Mesendoderm (in vitro differentiated cells): ENCODE data around the gene SLCO1A2.
A peak's percentile ranks its signal among the peaks of the same experiment; 100 is the strongest.
"Not testable (repeated sequence)": the region's sequence is repeated elsewhere in the genome, so short reads cannot be mapped to it uniquely, and the experiment has no call there.

Experiments
- DNase-seq: peaks from one replicate; pipeline ENCODE4 v3.0.0; 2013
- H2AK5ac ChIP-seq: 2 replicates; pipeline ENCODE4 v1.6.1; 2013; ENCODE audit warnings: low read length, inconsistent platforms
- H2BK120ac ChIP-seq: 2 replicates; pipeline ENCODE4 v1.6.1; 2013; ENCODE audit warnings: low read depth, mild to moderate bottlenecking, low read length, moderate library complexity, mixed read lengths
- H2BK15ac ChIP-seq: replicated peaks from 2 replicates; pipeline ENCODE4 v1.6.1; 2013; ENCODE audit warnings: low read depth, mild to moderate bottlenecking, moderate library complexity
- H2BK5ac ChIP-seq: 2 replicates; pipeline ENCODE4 v1.6.1; 2013; ENCODE audit warnings: low read length, inconsistent platforms
- H3K18ac ChIP-seq: 2 replicates; pipeline ENCODE4 v1.6.1; 2013; ENCODE audit warnings: mild to moderate bottlenecking, low read length, mixed read lengths
- H3K23ac ChIP-seq: one replicate; pipeline ENCODE4 v1.6.1; 2013; ENCODE audit warnings: low read length
- H3K27ac ChIP-seq: 2 replicates; pipeline ENCODE4 v1.5.1; 2013; ENCODE audit warnings: low read depth, mild to moderate bottlenecking, inconsistent platforms, low read length, moderate library complexity
- H3K27me3 ChIP-seq: 2 replicates; pipeline ENCODE4 v1.6.1; 2013; ENCODE audit warnings: low read length, control low read depth, mild to moderate bottlenecking, inconsistent platforms; ENCODE audit not compliant: insufficient read depth, poor library complexity
- H3K36me3 ChIP-seq: 2 replicates; pipeline ENCODE4 v1.6.1; 2013; ENCODE audit warnings: low read length, inconsistent platforms; ENCODE audit not compliant: control insufficient read depth, insufficient read depth
- H3K4ac ChIP-seq: one replicate; pipeline ENCODE4 v1.6.1; 2013; ENCODE audit warnings: low read depth, mild to moderate bottlenecking, low read length, moderate library complexity
- H3K4me1 ChIP-seq: 2 replicates; pipeline ENCODE4 v1.6.1; 2013; ENCODE audit warnings: low read depth, low read length, inconsistent platforms; ENCODE audit not compliant: control insufficient read depth
- H3K4me2 ChIP-seq: 2 replicates; pipeline ENCODE4 v1.6.1; 2013; ENCODE audit warnings: low read length
- H3K4me3 ChIP-seq: 2 replicates; pipeline ENCODE4 v1.5.1; 2013; ENCODE audit warnings: mild to moderate bottlenecking, low read length
- H3K56ac ChIP-seq: one replicate; pipeline ENCODE4 v1.6.1; 2013; ENCODE audit warnings: low read length
- H3K79me1 ChIP-seq: 2 replicates; pipeline ENCODE4 v1.6.1; 2013; ENCODE audit warnings: low read length, inconsistent platforms
- H3K79me2 ChIP-seq: 2 replicates; pipeline ENCODE4 v1.6.1; 2013; ENCODE audit warnings: mild to moderate bottlenecking, low read length; ENCODE audit not compliant: control insufficient read depth, insufficient read depth
- H3K9ac ChIP-seq: 2 replicates; pipeline ENCODE4 v1.6.1; 2013; ENCODE audit warnings: low read length, inconsistent platforms
- H4K5ac ChIP-seq: one replicate; pipeline ENCODE4 v1.6.1; 2013; ENCODE audit warnings: low read length
- H4K8ac ChIP-seq: one replicate; pipeline ENCODE4 v1.6.1; 2013; ENCODE audit warnings: low read depth, mild to moderate bottlenecking, control low read depth, low read length, moderate library complexity
- WGBS: extraction: QIAGEN DNeasy Blood & Tissue Kit; methylation state at CpG from one replicate; pipeline ENCODE4 v1.1.7; 2013; ENCODE audit warnings: low lambda C conversion rate, missing lambda C conversion rate; ENCODE audit not compliant: insufficient coverage; ENCODE audit errors: extremely low coverage; 5-methylcytosine and 5-hydroxymethylcytosine counted together

SLCO1A2 gene

GRCh38 chr12:21370845-21371449, 36.2 kb upstream of the SLCO1A2 start:
- Histone ChIP-seq H4K8ac (no peak overlapping the region), H3K4me1 (no peaks in the 10 kb centered on the region), H3K4me2 (no peak overlapping the region), H3K27ac (no peak overlapping the region), H3K4me3 (no peak overlapping the region), H3K23ac (no peak overlapping the region), H3K36me3 (no peaks in the 10 kb centered on the region), H3K56ac (no peak overlapping the region), H3K4ac (no peak overlapping the region), H3K9ac (no peak overlapping the region), H2BK5ac (no peak overlapping the region), H3K79me1 (no peaks in the 10 kb centered on the region), H2BK120ac (no peak overlapping the region), H3K18ac (no peak overlapping the region), H3K27me3 (no peaks in the 10 kb centered on the region), H2AK5ac (no peak overlapping the region), H3K79me2 (no peaks in the 10 kb centered on the region), H4K5ac (no peak overlapping the region), H2BK15ac (no peak overlapping the region)
- no CpG with 5 or more reads among the region's 7 CpGs for WGBS
- DNase-seq: no peak

GRCh38 chr12:21369141-21369980, 34.6 kb upstream of the SLCO1A2 start:
- DNase-seq: peak; percentile 87
- Histone ChIP-seq H3K79me2 (no peaks in the 10 kb centered on the region), H3K56ac (no peak overlapping the region), H3K4me1 (no peaks in the 10 kb centered on the region), H3K79me1 (no peaks in the 10 kb centered on the region), H3K36me3 (no peaks in the 10 kb centered on the region), H2AK5ac (no peak overlapping the region), H4K8ac (no peak overlapping the region), H3K18ac (no peak overlapping the region), H3K4me3 (no peak overlapping the region), H2BK15ac (no peak overlapping the region), H3K4me2 (no peak overlapping the region), H2BK5ac (no peak overlapping the region), H2BK120ac (no peak overlapping the region), H3K27ac (no peak overlapping the region), H3K27me3 (no peaks in the 10 kb centered on the region), H3K9ac (no peak overlapping the region), H3K23ac (no peak overlapping the region), H4K5ac (no peak overlapping the region), H3K4ac (no peak overlapping the region)
- WGBS: no CpG with 5 or more reads among the region's 4 CpGs

- not testable (repeated sequence) for DNase-seq, H3K4me3 ChIP-seq, H4K8ac ChIP-seq, H3K9ac ChIP-seq, H3K23ac ChIP-seq, H2BK120ac ChIP-seq, H3K4me2 ChIP-seq, H3K56ac ChIP-seq, H3K36me3 ChIP-seq, H3K18ac ChIP-seq, H2BK5ac ChIP-seq, H3K79me2 ChIP-seq, H2AK5ac ChIP-seq, H3K27ac ChIP-seq, H2BK15ac ChIP-seq, H4K5ac ChIP-seq, H3K4ac ChIP-seq, H3K79me1 ChIP-seq, H3K27me3 ChIP-seq, H3K4me1 ChIP-seq
- no CpG with 5 or more reads among the region's 10 CpGs for WGBS
Measured at GRCh38 chr12:21360632-21361031, 25.9 kb upstream of the SLCO1A2 start.

GRCh38 chr12:21354641-21355040, 19.9 kb upstream of the SLCO1A2 start:
- no peak overlapping the region for H3K4me3 ChIP-seq
- H2BK120ac ChIP-seq: no peak overlapping the region
- no peak overlapping the region for H2AK5ac ChIP-seq
- H3K36me3 ChIP-seq: no peaks in the 10 kb centered on the region
- WGBS: no CpG with 5 or more reads among the region's 1 CpG
- H3K4me2 ChIP-seq: no peak overlapping the region
- H2BK5ac ChIP-seq: no peak overlapping the region
- H3K4ac ChIP-seq: no peak overlapping the region
- no peaks in the 10 kb centered on the region for H3K4me1 ChIP-seq
- H3K9ac ChIP-seq: no peak overlapping the region
- H3K79me2 ChIP-seq: no peaks in the 10 kb centered on the region
- DNase-seq: no peak
- no peaks in the 10 kb centered on the region for H3K27me3 ChIP-seq
- H3K27ac ChIP-seq: no peak overlapping the region
- no peak overlapping the region for H3K56ac ChIP-seq
- H4K5ac ChIP-seq: no peak overlapping the region
- no peak overlapping the region for H2BK15ac ChIP-seq
- no peak overlapping the region for H3K23ac ChIP-seq
- no peaks in the 10 kb centered on the region for H3K79me1 ChIP-seq
- H3K18ac ChIP-seq: no peak overlapping the region
- no peak overlapping the region for H4K8ac ChIP-seq

GRCh38 chr12:21353948-21354347, 19.2 kb upstream of the SLCO1A2 start:
- no peak overlapping the region for H3K23ac ChIP-seq
- WGBS: no CpG with 5 or more reads among the region's 4 CpGs
- no peak overlapping the region for H2BK120ac ChIP-seq
- H2AK5ac ChIP-seq: no peak overlapping the region
- H3K79me1 ChIP-seq: no peaks in the 10 kb centered on the region
- no peaks in the 10 kb centered on the region for H3K4me1 ChIP-seq
- no peak overlapping the region for H3K9ac ChIP-seq
- no peak overlapping the region for H3K56ac ChIP-seq
- H3K4ac ChIP-seq: no peak overlapping the region
- no peaks in the 10 kb centered on the region for H3K36me3 ChIP-seq
- H3K27me3 ChIP-seq: no peaks in the 10 kb centered on the region
- H2BK5ac ChIP-seq: no peak overlapping the region
- H3K79me2 ChIP-seq: no peaks in the 10 kb centered on the region
- no peak overlapping the region for H4K8ac ChIP-seq
- no peak overlapping the region for H3K4me2 ChIP-seq
- no peak for DNase-seq
- no peak overlapping the region for H4K5ac ChIP-seq
- H3K27ac ChIP-seq: no peak overlapping the region
- no peak overlapping the region for H3K4me3 ChIP-seq
- no peak overlapping the region for H2BK15ac ChIP-seq
- H3K18ac ChIP-seq: no peak overlapping the region
